GM12878 (cell line): ENCODE results near the gene FNDC3B.

ENCODE experiments used
- CHD2 ChIP-seq: IDR thresholded peaks from 2 replicates; pipeline ENCODE4 v1.6.1; 2011; ENCODE audit warnings: low read depth, low read length, improper control_type of control experiment, borderline replicate concordance
- DPF2 ChIP-seq: fragments of 450-650 bp; IDR thresholded peaks from 2 replicates; pipeline ENCODE4 v1.6.1; 2017; ENCODE audit warnings: mild to moderate bottlenecking
- EP300 ChIP-seq, 2 experiments: fragments of 150-350 bp in 1 of 2; IDR thresholded peaks; 2 replicates each; pipeline ENCODE4 v1.6.1; 2011 to 2012; ENCODE audit warnings: low read depth in 2 of 2, low read length in 2 of 2, borderline replicate concordance in 1 of 2, improper control_type of control experiment in 1 of 2, inconsistent platforms in 1 of 2; ENCODE audit not compliant: control insufficient read depth in 1 of 2
- EZH2 ChIP-seq: IDR thresholded peaks from 2 replicates; pipeline ENCODE4 v1.6.1; 2012; ENCODE audit warnings: low read depth, mild to moderate bottlenecking, control low read depth, inconsistent platforms, low read length, borderline replicate concordance; ENCODE audit not compliant: control insufficient read depth
- IRF4 ChIP-seq: IDR thresholded peaks from 2 replicates; pipeline ENCODE4 v1.6.1; 2011; ENCODE audit warnings: low read depth, low read length
- MEF2A ChIP-seq: IDR thresholded peaks from 2 replicates; pipeline ENCODE4 v1.6.1; 2011; ENCODE audit warnings: low read depth, mild to moderate bottlenecking, low read length, moderate library complexity; ENCODE audit not compliant: insufficient read depth
- MTA3 ChIP-seq: IDR thresholded peaks from 2 replicates; pipeline ENCODE4 v1.6.1; 2012; ENCODE audit warnings: low read length, inconsistent platforms, borderline replicate concordance
- NR2C2 ChIP-seq: IDR thresholded peaks from 2 replicates; pipeline ENCODE4 v1.6.1; 2011; ENCODE audit warnings: borderline replicate concordance, low read depth; ENCODE audit not compliant: control insufficient read depth, insufficient read length
- POLR2A ChIP-seq: IDR thresholded peaks from 2 replicates; pipeline ENCODE4 v1.6.1; 2011; ENCODE audit warnings: low read depth, mild to moderate bottlenecking, low read length
- RAD21 ChIP-seq: IDR thresholded peaks from 2 replicates; pipeline ENCODE4 v1.6.1; 2011; ENCODE audit warnings: mild to moderate bottlenecking, low read depth, low read length, moderate library complexity; ENCODE audit not compliant: insufficient read depth
- SIN3A ChIP-seq: IDR thresholded peaks from 2 replicates; pipeline ENCODE4 v1.6.1; 2012; ENCODE audit warnings: low read depth, low read length, improper control_type of control experiment
- YBX1 ChIP-seq: fragments of 450-650 bp; IDR thresholded peaks from 2 replicates; pipeline ENCODE4 v1.6.1; 2016; ENCODE audit warnings: antibody characterized with exemption
- TF ChIP-seq, protein P1 (sequence below), 3 experiments: IDR thresholded peaks in 2 of 3; conservative IDR thresholded peaks in 1 of 3; 2 replicates each; pipeline ENCODE4 v1.5.1; 2011; ENCODE audit warnings: low read depth in 3 of 3, low read length in 3 of 3, mild to moderate bottlenecking in 3 of 3, control low read depth in 2 of 3, moderate library complexity in 2 of 3, inconsistent platforms in 1 of 3, mixed read lengths in 1 of 3; ENCODE audit not compliant: control insufficient read depth in 2 of 3, insufficient read depth in 1 of 3; ENCODE audit errors: extremely low read depth in 1 of 3
- TF ChIP-seq, protein P2 (sequence below): fragments of 450-650 bp; IDR thresholded peaks from 2 replicates; pipeline ENCODE4 v1.6.1; 2017; ENCODE audit warnings: mild to moderate bottlenecking

- TF ChIP-seq YBX1, result no peak
- TF ChIP-seq, protein P1, sequence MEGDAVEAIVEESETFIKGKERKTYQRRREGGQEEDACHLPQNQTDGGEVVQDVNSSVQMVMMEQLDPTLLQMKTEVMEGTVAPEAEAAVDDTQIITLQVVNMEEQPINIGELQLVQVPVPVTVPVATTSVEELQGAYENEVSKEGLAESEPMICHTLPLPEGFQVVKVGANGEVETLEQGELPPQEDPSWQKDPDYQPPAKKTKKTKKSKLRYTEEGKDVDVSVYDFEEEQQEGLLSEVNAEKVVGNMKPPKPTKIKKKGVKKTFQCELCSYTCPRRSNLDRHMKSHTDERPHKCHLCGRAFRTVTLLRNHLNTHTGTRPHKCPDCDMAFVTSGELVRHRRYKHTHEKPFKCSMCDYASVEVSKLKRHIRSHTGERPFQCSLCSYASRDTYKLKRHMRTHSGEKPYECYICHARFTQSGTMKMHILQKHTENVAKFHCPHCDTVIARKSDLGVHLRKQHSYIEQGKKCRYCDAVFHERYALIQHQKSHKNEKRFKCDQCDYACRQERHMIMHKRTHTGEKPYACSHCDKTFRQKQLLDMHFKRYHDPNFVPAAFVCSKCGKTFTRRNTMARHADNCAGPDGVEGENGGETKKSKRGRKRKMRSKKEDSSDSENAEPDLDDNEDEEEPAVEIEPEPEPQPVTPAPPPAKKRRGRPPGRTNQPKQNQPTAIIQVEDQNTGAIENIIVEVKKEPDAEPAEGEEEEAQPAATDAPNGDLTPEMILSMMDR (IDR thresholded peaks at IDR 0.05 in 2 of 3, conservative IDR thresholded peaks at IDR 0.05 in 1 of 3; ENCODE audit: control insufficient read depth in 2 of 3, extremely low read depth in 1 of 3, insufficient read depth in 1 of 3, low read depth in 3 of 3, low read length in 3 of 3), result no peak
- TF ChIP-seq DPF2, result no peak
- no peak for TF ChIP-seq MTA3
- TF ChIP-seq RAD21, result no peak
- TF ChIP-seq EZH2, result no peak
- TF ChIP-seq POLR2A, result no peak
- no peak for TF ChIP-seq EP300 (IDR thresholded peaks at IDR 0.05; ENCODE audit: borderline replicate concordance in 1 of 2, control insufficient read depth in 1 of 2, low read depth in 2 of 2, low read length in 2 of 2)
- no peak for TF ChIP-seq IRF4
- TF ChIP-seq MEF2A, result no peak
- TF ChIP-seq SIN3A, result no peak
- TF ChIP-seq, protein P2, sequence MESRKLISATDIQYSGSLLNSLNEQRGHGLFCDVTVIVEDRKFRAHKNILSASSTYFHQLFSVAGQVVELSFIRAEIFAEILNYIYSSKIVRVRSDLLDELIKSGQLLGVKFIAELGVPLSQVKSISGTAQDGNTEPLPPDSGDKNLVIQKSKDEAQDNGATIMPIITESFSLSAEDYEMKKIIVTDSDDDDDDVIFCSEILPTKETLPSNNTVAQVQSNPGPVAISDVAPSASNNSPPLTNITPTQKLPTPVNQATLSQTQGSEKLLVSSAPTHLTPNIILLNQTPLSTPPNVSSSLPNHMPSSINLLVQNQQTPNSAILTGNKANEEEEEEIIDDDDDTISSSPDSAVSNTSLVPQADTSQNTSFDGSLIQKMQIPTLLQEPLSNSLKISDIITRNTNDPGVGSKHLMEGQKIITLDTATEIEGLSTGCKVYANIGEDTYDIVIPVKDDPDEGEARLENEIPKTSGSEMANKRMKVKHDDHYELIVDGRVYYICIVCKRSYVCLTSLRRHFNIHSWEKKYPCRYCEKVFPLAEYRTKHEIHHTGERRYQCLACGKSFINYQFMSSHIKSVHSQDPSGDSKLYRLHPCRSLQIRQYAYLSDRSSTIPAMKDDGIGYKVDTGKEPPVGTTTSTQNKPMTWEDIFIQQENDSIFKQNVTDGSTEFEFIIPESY, result no peak
- TF ChIP-seq CHD2, result no peak
- no peak for TF ChIP-seq NR2C2
Measured at GRCh38 chr3:171991166-171991565, 48.2 kb upstream of the FNDC3B start.
